ENCODE results near the gene MPPED1. TPM values are rescaled to one million over a fixed set of nuclear protein-coding genes. Genes with fewer than 3 reads are reported as not detected.

Gene MPPED1
- total RNA-seq, 4 donors from 2014 or later = not detected

DNA sequence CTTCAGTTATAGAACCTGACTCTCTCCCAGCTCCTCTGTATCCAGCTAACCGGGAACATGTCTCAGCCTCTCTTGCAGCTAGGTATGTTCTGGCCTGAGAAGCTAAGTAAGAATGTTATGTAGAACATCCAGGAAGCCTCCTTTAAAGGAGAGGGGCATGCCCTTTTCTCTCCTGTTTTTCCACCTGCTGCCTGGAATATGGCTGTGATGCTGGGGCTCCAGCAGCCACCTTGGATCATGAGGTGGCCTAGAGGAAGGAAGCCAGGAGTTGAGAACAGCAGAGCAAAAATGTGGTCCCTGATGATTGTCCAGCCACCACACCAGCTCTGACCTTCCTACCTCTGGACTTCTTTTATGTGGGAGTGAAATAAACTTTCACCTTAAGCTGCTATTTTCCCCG, 117.6 kb downstream of the MPPED1 start:
- TF ChIP-seq, protein P1, sequence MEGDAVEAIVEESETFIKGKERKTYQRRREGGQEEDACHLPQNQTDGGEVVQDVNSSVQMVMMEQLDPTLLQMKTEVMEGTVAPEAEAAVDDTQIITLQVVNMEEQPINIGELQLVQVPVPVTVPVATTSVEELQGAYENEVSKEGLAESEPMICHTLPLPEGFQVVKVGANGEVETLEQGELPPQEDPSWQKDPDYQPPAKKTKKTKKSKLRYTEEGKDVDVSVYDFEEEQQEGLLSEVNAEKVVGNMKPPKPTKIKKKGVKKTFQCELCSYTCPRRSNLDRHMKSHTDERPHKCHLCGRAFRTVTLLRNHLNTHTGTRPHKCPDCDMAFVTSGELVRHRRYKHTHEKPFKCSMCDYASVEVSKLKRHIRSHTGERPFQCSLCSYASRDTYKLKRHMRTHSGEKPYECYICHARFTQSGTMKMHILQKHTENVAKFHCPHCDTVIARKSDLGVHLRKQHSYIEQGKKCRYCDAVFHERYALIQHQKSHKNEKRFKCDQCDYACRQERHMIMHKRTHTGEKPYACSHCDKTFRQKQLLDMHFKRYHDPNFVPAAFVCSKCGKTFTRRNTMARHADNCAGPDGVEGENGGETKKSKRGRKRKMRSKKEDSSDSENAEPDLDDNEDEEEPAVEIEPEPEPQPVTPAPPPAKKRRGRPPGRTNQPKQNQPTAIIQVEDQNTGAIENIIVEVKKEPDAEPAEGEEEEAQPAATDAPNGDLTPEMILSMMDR (IDR thresholded peaks at IDR 0.05; ENCODE audit: low read depth) = no peak

DNA sequence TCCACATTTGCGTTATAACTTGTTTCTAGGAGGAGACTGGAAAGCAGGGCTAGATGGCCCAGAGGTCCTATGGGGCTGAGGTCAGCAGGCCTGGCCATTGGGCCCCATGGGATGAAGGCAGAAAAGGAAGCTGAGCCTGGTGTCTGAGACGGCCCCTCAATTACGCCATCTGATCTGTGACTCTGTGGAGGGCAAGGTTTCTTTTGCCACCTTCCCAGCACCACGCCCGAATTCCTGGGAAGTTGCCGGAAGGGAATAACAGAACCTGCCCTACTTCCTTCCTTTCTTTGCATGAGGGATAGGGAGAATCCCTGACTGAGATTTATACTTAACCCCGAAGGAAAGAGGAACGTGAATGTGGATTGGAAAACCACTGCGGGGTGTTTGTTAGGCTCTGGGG, 118.1 kb downstream of the MPPED1 start:
- TF ChIP-seq, protein P1 (IDR thresholded peaks at IDR 0.05; ENCODE audit: low read depth) = no peak

DNA sequence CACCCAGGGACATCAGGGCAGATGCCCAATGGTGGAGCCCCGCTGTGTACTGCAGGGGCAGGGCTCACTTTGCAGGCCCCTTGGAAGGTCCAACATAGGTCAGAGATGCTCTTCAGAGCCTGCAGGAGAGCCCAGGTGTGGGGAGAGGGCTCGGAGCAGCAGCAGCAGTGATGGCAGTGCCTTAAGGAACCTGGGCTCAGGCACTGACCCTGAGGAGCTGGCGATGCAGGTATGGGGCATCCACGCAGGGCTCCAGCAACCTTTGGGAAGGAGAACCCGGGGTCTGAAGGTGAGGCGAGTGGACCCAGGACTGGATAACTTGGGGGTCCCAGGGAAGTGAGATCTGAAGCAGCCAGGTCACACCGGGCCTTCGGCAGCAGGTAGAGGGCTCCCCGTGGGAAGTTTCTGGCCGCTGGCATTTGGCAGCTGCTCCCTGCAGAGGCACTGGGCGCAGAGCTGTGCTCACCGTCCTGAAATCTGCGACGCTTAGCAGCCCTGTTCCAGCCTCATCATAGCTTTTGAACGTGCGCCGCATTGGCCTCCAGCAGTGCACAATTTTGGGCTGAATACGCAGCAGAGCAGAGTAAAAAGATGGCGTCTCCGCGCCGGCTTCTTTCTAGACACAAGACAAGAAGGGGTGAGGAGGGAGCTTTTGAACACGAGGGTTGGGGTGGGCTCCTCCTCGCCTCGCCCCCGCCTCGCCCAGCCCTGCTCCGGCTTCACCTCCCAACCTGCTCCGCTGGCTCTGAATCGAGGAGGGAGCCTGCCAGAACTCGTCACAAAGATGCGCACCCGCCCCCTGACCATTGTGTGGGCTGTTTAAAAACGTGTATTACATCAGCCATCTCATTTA, 118.8 kb downstream of the MPPED1 start:
- TF ChIP-seq, protein P1 (IDR thresholded peaks at IDR 0.05; ENCODE audit: low read depth) = no peak

DNA sequence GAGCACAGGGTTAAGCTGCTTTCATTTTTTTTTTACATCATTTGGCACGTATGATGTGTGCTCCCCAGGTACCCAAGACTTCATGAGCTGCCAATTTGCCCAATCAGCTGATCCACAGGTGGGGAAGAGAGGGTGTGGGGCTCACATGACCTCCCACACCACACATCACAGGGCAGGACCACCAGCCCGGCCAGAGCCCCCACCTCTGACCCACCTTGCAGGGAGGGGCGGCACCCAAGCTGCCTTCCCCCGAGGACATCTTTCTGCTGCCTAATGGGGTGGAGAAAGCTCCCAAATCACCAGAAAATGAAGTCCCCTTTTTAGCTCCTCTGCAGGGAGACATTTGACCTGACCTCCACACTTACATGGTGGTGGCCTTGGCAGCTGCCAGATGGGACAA, 119.8 kb downstream of the MPPED1 start:
- TF ChIP-seq, protein P1 (IDR thresholded peaks at IDR 0.05; ENCODE audit: low read depth) = no peak

DNA sequence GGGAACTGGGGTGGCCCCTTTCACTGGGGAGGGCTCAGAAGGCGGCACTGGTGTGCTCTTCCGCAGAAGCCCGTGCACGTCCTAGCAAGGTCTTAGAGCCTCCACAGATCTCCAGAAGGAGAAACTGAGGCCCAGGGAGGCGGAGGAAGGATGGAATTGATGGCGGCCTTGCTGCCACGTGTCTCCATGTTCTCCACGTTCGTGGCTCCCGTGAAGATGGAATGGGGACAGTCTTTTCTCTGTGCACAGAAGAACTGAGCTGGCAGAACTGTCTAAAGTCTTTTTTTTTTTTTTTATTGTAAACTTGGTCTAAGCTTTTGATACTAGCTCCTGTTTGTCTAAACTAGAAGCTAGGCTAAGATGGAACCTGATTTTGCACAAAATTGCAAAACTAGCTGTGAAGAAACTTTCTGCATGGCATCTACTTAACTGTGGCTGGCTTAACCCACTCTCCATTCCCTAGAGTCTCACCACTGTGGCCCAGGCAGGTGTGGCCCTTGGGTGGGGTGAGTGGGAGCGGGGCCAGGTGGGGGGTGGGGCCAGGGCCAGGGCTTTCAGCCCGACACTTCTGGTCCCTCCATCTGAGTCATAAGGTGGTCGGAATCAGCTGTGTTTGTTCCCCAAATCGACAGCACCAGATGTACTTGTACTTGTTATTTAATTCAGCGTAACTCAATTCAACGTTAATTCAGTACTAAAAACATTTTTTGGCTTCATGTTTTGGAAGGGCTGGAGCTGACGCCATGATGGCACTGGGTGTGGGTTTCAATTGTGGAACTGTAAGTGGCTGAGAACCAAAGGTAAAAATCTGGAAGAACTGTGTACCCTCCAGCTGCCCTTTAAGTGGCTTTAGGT, 120.7 kb downstream of the MPPED1 start:
- TF ChIP-seq, protein P1 (IDR thresholded peaks at IDR 0.05; ENCODE audit: low read depth) = no peak

DNA sequence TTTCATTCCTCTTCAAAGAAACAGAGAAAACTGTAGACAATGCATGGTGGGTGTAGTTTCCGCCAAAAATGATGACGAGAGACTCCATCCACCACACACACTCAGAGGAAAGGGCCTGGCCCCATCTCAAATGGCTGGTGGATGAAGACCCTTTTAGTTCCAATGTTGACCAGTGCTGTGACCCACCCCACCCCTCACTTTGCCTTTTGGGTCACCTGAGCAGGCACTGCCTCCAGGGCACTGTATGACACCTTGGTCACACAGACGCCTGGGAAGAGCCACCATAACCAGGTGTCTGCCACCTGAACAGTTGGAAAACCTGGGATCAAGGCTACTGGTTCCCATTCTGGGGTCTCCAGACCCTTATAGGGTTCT, 121.3 kb downstream of the MPPED1 start:
- TF ChIP-seq, protein P1 (IDR thresholded peaks at IDR 0.05; ENCODE audit: low read depth) = no peak
